Kidney (tissue), 14 donors: ENCODE data around the gene PTPRF. TPM values are rescaled to one million over a fixed set of nuclear protein-coding genes. Genes with fewer than 3 reads are reported as not detected.

Experiments
- DNase-seq, 5 donors: peaks; one replicate each; pipeline ENCODE4 v3.0.0-alpha.2; 2013 to 2020
- FAIRE-seq: peaks from 2 replicates; lab custom pipeline; 2012; peaks lifted over from hg19 to GRCh38; lab: Jason Lieb, UNC
- H3K27ac ChIP-seq, 2 donors: one replicate each; pipeline ENCODE4 v1.7.0; 2013; ENCODE audit warnings: low read depth in 2 of 2, low read length in 2 of 2, inconsistent platforms in 1 of 2
- H3K27me3 ChIP-seq: one replicate; pipeline ENCODE4 v1.7.1; 2013; ENCODE audit warnings: low read length, inconsistent platforms; ENCODE audit not compliant: control insufficient read depth, insufficient read depth
- H3K36me3 ChIP-seq, 3 donors: one replicate each; pipeline versions ENCODE4 v1.7.0 to v1.7.1; 2013; ENCODE audit warnings: low read length in 3 of 3, control low read depth in 1 of 3, inconsistent platforms in 1 of 3; ENCODE audit not compliant: insufficient read depth in 3 of 3, control insufficient read depth in 2 of 3
- H3K4me1 ChIP-seq, 3 donors: one replicate each; pipeline versions ENCODE4 v1.7.0 to v1.7.1; 2013; ENCODE audit warnings: low read length in 3 of 3, inconsistent platforms in 1 of 3, low read depth in 1 of 3; ENCODE audit not compliant: control insufficient read depth in 2 of 3, insufficient read depth in 2 of 3
- H3K4me3 ChIP-seq, 3 donors: one replicate each; pipeline versions ENCODE4 v1.7.0 to v1.8.1; 2013; ENCODE audit warnings: low read length in 3 of 3, control low read depth in 1 of 3, inconsistent platforms in 1 of 3
- H3K9ac ChIP-seq, 3 donors: one replicate each; pipeline versions ENCODE4 v1.7.0 to v1.7.1; 2013; ENCODE audit warnings: low read length in 3 of 3, control low read depth in 1 of 3, inconsistent platforms in 1 of 3
- H3K9me3 ChIP-seq, 3 donors: one replicate each; pipeline versions ENCODE4 v1.7.0 to v1.7.1; 2013; ENCODE audit warnings: low read length in 3 of 3, control low read depth in 1 of 3, inconsistent platforms in 1 of 3; ENCODE audit not compliant: control insufficient read depth in 2 of 3, insufficient read depth in 1 of 3
- CTCF ChIP-seq: IDR thresholded peaks from 3 replicates; pipeline ENCODE4 v1.5.1; 2012; ENCODE audit warnings: mild to moderate bottlenecking, moderate library complexity, borderline replicate concordance; ENCODE audit not compliant: insufficient read depth; ENCODE audit errors: extremely low read depth
- intact Hi-C: fragments of 100-400 bp; cut with DNase I; formaldehyde crosslinking; loops from one replicate; pipeline ENCODE4 v1.11.1; 2022
- polyA plus RNA-seq: library from polyadenylated mRNA; stranded (reverse); fragments of 350-450 nt; fragmentation: Illumina TruSeq; extraction: RNeasy Lipid Tissue Mini Kit (QIAGEN cat#74804); gene quantifications from one replicate; pipeline ENCODE4 v1.2.3, GENCODE V29; 2014; ENCODE audit warnings: low read depth, low replicate concordance; ENCODE audit not compliant: insufficient read depth
- total RNA-seq: library from RNA; stranded (reverse); fragmentation: NEBNext Ultra II Directional; extraction: Animal tissue kit (Norgen Biotek cat#: 25700); gene quantifications from one replicate; pipeline ENCODE4 v1.2.1, GENCODE V29; 2021
- donor health status: control.
- donor health status: control.
- donor health status: control.
- donor health status: control.
- donor health status: control.
- donor health status: DM: yes; HTN: yes; CAD: no.
- donor health status: Normal renal cell carcinoma (clear cell type).

The PTPRF gene
- total and polyA plus RNA-seq, 2 donors from 2014 or later: 39.5 to 197 TPM

GRCh38 chr1:43580039-43580438 lies 49.4 kb downstream of the PTPRF start:
- intact Hi-C loops: no loop called here
- no peak for DNase-seq

GRCh38 chr1:43582162-43582566 lies 51.5 kb downstream of the PTPRF start:
- Histone ChIP-seq H3K9ac (no peak overlapping the region), H3K4me3 (no peak overlapping the region), H3K9me3 (no peaks in the 10 kb centered on the region), H3K27me3 (no peaks in the 10 kb centered on the region), H3K4me1 (no peaks in the 10 kb centered on the region), H3K27ac (no peak overlapping the region), H3K36me3 (peaks cover 0 to 10% (median 3%) of the 10 kb centered on the region in 3 donors)
- intact Hi-C loops: no loop called here
- DNase-seq: peak in 1 of 5 donors; percentile 90
- TF ChIP-seq CTCF: no peak
- FAIRE-seq: no peak

More at GRCh38 chr1:43580039-43580438, 49.4 kb downstream of the PTPRF start:
- H3K9me3 ChIP-seq: no peaks in the 10 kb centered on the region
- TF ChIP-seq CTCF: no peak
- H3K27me3 ChIP-seq: no peaks in the 10 kb centered on the region
- H3K4me3 ChIP-seq: no peak overlapping the region
- no peak for FAIRE-seq
- no peak overlapping the region for H3K27ac ChIP-seq
- no peak overlapping the region for H3K9ac ChIP-seq
- peaks cover 0 to 10% (median 3%) of the 10 kb centered on the region in 3 donors for H3K36me3 ChIP-seq
- no peaks in the 10 kb centered on the region for H3K4me1 ChIP-seq

- DNase-seq (no peak), FAIRE-seq (no peak)
- Histone ChIP-seq H3K27me3 (no peaks in the 10 kb centered on the region), H3K27ac (no peak overlapping the region), H3K4me3 (no peak overlapping the region), H3K9ac (no peak overlapping the region), H3K9me3 (no peaks in the 10 kb centered on the region), H3K36me3 (peaks cover 0 to 10% (median 3%) of the 10 kb centered on the region in 3 donors), H3K4me1 (no peaks in the 10 kb centered on the region)
- TF ChIP-seq CTCF: no peak
- intact Hi-C loops: no loop called here
Observed at GRCh38 chr1:43583058-43583457, 52.4 kb downstream of the PTPRF start.

- Histone ChIP-seq H3K9me3 (no peaks in the 10 kb centered on the region), H3K36me3 (peaks cover 0 to 3% (median 3%) of the 10 kb centered on the region in 3 donors), H3K27me3 (no peaks in the 10 kb centered on the region), H3K4me3 (no peak overlapping the region), H3K9ac (no peak overlapping the region), H3K27ac (no peak overlapping the region), H3K4me1 (no peaks in the 10 kb centered on the region)
- no peak for TF ChIP-seq CTCF
- DNase-seq (peak in 3 of 5 donors; percentile 46 to 54 (median 47)), FAIRE-seq (no peak)
- intact Hi-C loops: no loop called here
Observed at GRCh38 chr1:43584204-43584603, 53.5 kb downstream of the PTPRF start.
